Mucosa of stomach (tissue), 1 donor: ENCODE results near the gene TTLL10.
"Not testable (repeated sequence)": the region's sequence is repeated elsewhere in the genome, so short reads cannot be mapped to it uniquely, and the experiment has no call there.

Experiments
- H3K27me3 ChIP-seq: one replicate; pipeline ENCODE4 v1.7.0; 2013; ENCODE audit warnings: mild to moderate bottlenecking, low read length; ENCODE audit not compliant: control insufficient read depth, insufficient read depth
- H3K36me3 ChIP-seq: one replicate; pipeline ENCODE4 v1.7.0; 2013; ENCODE audit warnings: low read length; ENCODE audit not compliant: control insufficient read depth, insufficient read depth
- H3K4me1 ChIP-seq: one replicate; pipeline ENCODE4 v1.7.0; 2013; ENCODE audit warnings: mild to moderate bottlenecking, low read length; ENCODE audit not compliant: control insufficient read depth, insufficient read depth
- H3K4me3 ChIP-seq: one replicate; pipeline ENCODE4 v1.7.0; 2013; ENCODE audit warnings: low read length
- H3K9ac ChIP-seq: one replicate; pipeline ENCODE4 v1.7.0; 2013; ENCODE audit warnings: mild to moderate bottlenecking, low read length, moderate library complexity
- H3K9me3 ChIP-seq: one replicate; pipeline ENCODE4 v1.7.0; 2013; ENCODE audit warnings: mild to moderate bottlenecking, low read length, moderate library complexity; ENCODE audit not compliant: control insufficient read depth
- donor health status: Pancreatic carcinoma.

The TTLL10 gene

DNA sequence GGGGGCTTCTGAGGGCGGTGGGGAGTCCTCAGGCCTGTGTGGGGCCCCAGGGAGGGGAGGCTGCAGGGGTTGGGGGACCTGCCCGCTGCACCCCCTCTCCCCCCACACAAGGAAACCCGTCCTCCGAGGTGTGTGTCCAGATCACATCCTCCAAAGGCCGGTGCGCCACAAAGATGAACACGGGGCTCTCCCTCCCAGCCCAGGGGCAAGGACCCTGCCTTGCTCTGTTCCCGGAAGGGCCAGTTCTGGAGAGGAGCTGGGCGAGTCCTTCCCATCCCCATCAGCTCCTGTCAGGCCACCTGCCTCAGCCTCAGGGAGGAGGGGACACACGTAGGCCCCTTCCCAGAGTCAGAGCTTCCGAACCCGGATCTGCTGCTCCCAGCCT lies 2.5 kb upstream of the TTLL10 start:
- Histone ChIP-seq H3K4me3 (no peak overlapping the region), H3K4me1 (peaks cover 50% of the 10 kb centered on the region), H3K27me3 (no peaks in the 10 kb centered on the region), H3K36me3 (no peaks in the 10 kb centered on the region), H3K9me3 (no peaks in the 10 kb centered on the region), H3K9ac (no peak overlapping the region)

- H3K4me1 ChIP-seq, result peaks cover 50% of the 10 kb centered on the region
- H3K36me3 ChIP-seq, result no peaks in the 10 kb centered on the region
- no peaks in the 10 kb centered on the region for H3K9me3 ChIP-seq
- H3K27me3 ChIP-seq, result no peaks in the 10 kb centered on the region
- H3K4me3 ChIP-seq, result no peak overlapping the region
- no peak overlapping the region for H3K9ac ChIP-seq
Measured at GRCh38 chr1:1171546-1172340, 1.9 kb upstream of the TTLL10 start.

DNA sequence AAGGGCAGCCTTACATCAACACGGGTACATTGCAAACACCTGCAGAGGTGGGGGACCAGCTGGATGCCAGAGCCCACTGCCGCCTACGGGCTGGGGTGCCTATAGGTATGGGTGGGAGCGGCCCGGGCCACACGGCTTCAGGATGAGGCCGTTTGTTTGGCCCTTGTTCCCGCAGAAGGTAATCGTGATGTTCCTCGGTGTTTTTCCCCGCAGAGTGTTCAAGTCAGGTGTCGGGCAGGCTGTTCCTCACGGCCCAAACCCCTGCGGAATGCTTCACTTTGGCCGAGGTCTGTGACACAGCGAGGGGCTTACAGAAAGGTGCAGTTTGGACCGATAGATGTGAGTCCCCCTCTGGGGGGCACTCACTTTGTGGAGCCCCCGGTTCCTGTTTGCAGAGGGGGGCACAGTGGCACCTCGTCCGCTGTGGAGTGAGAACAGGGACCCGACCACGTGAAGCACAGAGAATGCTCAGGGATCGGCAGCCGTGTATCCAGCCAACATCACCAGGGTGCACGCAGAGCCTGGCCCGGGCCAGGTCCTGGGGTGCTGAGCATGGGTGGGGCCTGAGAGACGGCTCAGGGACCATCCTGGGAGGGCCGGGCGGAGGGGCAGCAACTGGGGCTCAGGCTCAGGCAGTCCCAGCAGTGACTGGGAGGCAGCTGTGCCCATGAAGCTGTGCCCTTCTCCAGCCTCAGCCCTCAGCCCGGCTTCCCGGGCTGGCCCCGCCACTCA lies 453 bp upstream of the TTLL10 start:
- H3K9me3 ChIP-seq, result no peaks in the 10 kb centered on the region
- no peaks in the 10 kb centered on the region for H3K27me3 ChIP-seq
- no peak overlapping the region for H3K9ac ChIP-seq
- no peak overlapping the region for H3K4me3 ChIP-seq
- H3K36me3 ChIP-seq, result no peaks in the 10 kb centered on the region
- H3K4me1 ChIP-seq, result peaks cover 40% of the 10 kb centered on the region

- H3K27me3 ChIP-seq, result no peaks in the 10 kb centered on the region
- H3K36me3 ChIP-seq, result no peaks in the 10 kb centered on the region
- no peaks in the 10 kb centered on the region for H3K9me3 ChIP-seq
- H3K9ac ChIP-seq, result no peak overlapping the region
- H3K4me1 ChIP-seq, result peaks cover 18% of the 10 kb centered on the region
- H3K4me3 ChIP-seq, result no peak overlapping the region
Measured at GRCh38 chr1:1175221-1176062, 1.8 kb downstream of the TTLL10 start.

GRCh38 chr1:1176063-1176761 lies 2.5 kb downstream of the TTLL10 start:
- not testable (repeated sequence) for H3K4me3 ChIP-seq, H3K27me3 ChIP-seq, H3K36me3 ChIP-seq, H3K9ac ChIP-seq, H3K9me3 ChIP-seq
- peaks cover 10% of the 10 kb centered on the region for H3K4me1 ChIP-seq

DNA sequence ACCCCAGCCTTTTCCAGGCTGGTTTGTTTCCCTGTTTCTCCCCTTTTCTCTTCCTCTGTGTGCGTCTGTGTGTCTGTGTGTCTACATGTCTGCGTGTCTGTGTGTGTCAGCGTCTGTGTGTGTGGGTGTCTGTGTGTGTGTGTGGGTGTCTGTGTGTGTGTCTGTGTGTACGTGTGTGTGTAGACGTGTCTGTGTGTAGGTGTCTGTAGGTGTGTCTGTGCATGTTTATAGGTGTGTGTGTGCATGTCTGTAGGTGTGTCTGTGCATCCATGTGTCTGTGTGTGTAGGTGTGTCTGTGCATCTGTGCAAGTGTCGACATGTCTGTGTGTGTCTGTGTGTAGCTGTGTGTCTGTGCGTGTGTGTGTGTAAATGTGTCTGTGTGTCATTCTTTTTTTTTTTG lies 3.3 kb downstream of the TTLL10 start:
- peaks cover 5% of the 10 kb centered on the region for H3K4me1 ChIP-seq
- no peak overlapping the region for H3K4me3 ChIP-seq
- no peaks in the 10 kb centered on the region for H3K27me3 ChIP-seq
- H3K36me3 ChIP-seq, result no peaks in the 10 kb centered on the region
- no peaks in the 10 kb centered on the region for H3K9me3 ChIP-seq
- H3K9ac ChIP-seq, result no peak overlapping the region

DNA sequence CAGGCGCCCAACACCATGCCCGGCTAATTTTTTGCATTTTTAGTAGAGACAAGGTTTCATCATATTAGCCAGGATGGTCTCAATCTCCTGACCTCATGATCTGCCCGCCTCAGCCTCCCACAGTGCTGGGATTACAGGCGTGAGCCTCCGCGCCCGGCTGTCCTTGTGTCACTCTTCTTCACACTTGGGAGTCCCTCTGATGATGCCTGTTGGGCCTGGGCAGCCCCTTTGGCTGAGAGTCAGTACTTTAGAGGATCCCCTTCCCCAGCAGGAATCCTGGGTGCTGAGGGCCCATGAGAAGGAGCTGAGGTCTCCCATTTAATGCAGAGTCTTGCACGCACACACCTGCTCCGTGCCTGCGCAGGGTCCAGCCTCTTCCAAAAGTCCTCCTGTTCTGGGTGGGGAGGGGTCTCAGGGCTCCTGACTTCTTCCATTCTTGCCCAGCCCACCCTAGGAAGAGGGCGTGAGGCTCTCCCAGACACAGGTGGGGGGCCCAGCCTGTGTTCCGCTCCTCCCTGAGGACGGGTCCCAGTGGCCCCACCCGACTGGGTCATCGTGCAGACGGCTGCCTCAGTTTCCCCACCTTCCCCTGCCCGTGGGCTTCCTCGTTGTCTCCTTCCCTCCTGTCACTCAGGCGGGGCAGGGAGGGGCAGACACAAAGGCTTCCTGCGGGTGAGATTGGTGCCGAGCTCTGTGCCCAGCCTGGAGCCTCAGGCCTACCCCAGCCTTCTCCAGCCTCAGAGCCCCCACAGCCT lies 3.9 kb downstream of the TTLL10 start:
- no peaks in the 10 kb centered on the region for H3K36me3 ChIP-seq
- no peaks in the 10 kb centered on the region for H3K9me3 ChIP-seq
- no peak overlapping the region for H3K4me3 ChIP-seq
- H3K9ac ChIP-seq, result no peak overlapping the region
- no peaks in the 10 kb centered on the region for H3K4me1 ChIP-seq
- H3K27me3 ChIP-seq, result no peaks in the 10 kb centered on the region

GRCh38 chr1:1178794-1179331 lies 5.2 kb downstream of the TTLL10 start:
- Histone ChIP-seq H3K27me3 (no peaks in the 10 kb centered on the region), H3K36me3 (no peaks in the 10 kb centered on the region), H3K9ac (no peak overlapping the region), H3K9me3 (no peaks in the 10 kb centered on the region), H3K4me3 (no peak overlapping the region), H3K4me1 (no peaks in the 10 kb centered on the region)

DNA sequence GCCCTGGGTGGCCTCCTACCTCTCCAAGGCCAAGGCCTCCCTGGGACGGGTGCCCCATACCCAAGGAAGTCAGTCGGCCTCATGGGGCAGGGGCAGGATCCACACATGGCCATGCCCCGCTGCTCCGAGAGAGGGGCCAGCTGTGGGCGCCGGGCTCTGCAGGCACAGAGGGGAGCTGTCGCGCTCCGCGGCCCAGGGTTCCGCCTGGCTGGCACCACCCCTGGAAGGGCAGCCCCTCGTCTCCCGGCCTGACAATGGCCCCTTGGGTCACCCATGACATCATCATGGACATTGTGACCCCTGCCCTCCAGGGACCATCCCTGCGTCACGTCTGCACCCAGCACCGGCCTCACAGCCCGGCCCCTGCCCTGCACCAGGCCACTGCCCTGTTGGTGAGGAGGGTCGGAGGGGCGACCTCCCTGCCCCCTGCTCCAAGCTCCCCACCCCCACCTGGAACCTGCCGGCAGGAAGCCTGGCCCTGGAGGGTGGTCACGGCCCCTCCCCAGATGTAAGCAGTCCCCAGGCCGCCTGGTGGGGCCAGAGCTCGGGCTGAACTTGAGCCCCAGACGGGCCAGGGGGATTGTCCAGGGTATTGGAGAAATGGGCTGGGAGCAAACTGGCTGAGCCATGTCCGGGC lies 5.8 kb downstream of the TTLL10 start:
- Histone ChIP-seq H3K4me3 (no peak overlapping the region), H3K4me1 (no peaks in the 10 kb centered on the region), H3K27me3 (no peaks in the 10 kb centered on the region), H3K9me3 (no peaks in the 10 kb centered on the region), H3K9ac (no peak overlapping the region), H3K36me3 (no peaks in the 10 kb centered on the region)

- Histone ChIP-seq H3K4me3 (no peak overlapping the region), H3K27me3 (no peaks in the 10 kb centered on the region), H3K9me3 (no peaks in the 10 kb centered on the region), H3K4me1 (no peaks in the 10 kb centered on the region), H3K36me3 (no peaks in the 10 kb centered on the region), H3K9ac (no peak overlapping the region)
Measured at GRCh38 chr1:1179983-1180861, 6.5 kb downstream of the TTLL10 start.
